K562 (cell line): ENCODE results near the gene POLE2. TPM values are rescaled to one million over a fixed set of nuclear protein-coding genes. Genes with fewer than 3 reads are reported as not detected.

Experiments
- CBFB ChIP-seq: sonication (generic); formaldehyde crosslinking; IDR thresholded peaks from 2 replicates; pipeline ENCODE4 v1.4.0; 2020; ENCODE audit warnings: mild to moderate bottlenecking, missing genetic modification reagents
- ETS2 ChIP-seq: IDR thresholded peaks from 2 replicates; pipeline ENCODE4 v1.6.1; 2016; ENCODE audit warnings: borderline replicate concordance, missing genetic modification characterization, mild to moderate bottlenecking, moderate library complexity, missing compliant biosample characterization; ENCODE audit not compliant: poor library complexity, severe bottlenecking
- KAT8 ChIP-seq: fragments of 450-650 bp; IDR thresholded peaks from 2 replicates; pipeline ENCODE4 v1.6.1; 2016; ENCODE audit warnings: low read depth, mild to moderate bottlenecking
- PML ChIP-seq: IDR thresholded peaks from 2 replicates; pipeline ENCODE4 v1.6.1; 2012; ENCODE audit warnings: low read length, inconsistent platforms
- POU5F1 ChIP-seq: fragments of 150-350 bp; IDR thresholded peaks from 2 replicates; pipeline ENCODE4 v1.6.1; 2014; ENCODE audit warnings: borderline replicate concordance, low read length, low read depth, mild to moderate bottlenecking; ENCODE audit not compliant: partially characterized antibody
- SMARCB1 ChIP-seq: IDR thresholded peaks from 2 replicates; pipeline ENCODE4 v1.6.1; 2011; ENCODE audit warnings: improper control_type of control experiment, low read depth; ENCODE audit not compliant: insufficient read length
- SREBF1 ChIP-seq: fragments of 150-350 bp; IDR thresholded peaks from 2 replicates; pipeline ENCODE4 v1.6.1; 2014; ENCODE audit warnings: antibody characterized with exemption, low read depth, low read length, borderline replicate concordance
- STAT5B ChIP-seq: fragments of 250-450 bp; sonication (Bioruptor Pico); IDR thresholded peaks from 2 replicates; pipeline ENCODE4 v1.8.0; 2021; ENCODE audit warnings: mild to moderate bottlenecking, inconsistent platforms
- ZFP36 ChIP-seq: fragments of 150-350 bp; IDR thresholded peaks from 2 replicates; pipeline ENCODE4 v1.6.1; 2018; ENCODE audit warnings: low read length, low read depth; ENCODE audit not compliant: partially characterized antibody
- ZNF282 ChIP-seq: sonication (generic); formaldehyde crosslinking; IDR thresholded peaks from 2 replicates; pipeline ENCODE4 v1.8.1; 2023; ENCODE audit warnings: missing genetic modification reagents
- polyA plus RNA-seq, 8 experiments: library from polyadenylated mRNA; depleted of rRNA in 4 of 8; stranded (reverse) in 5 of 8; unstranded in 3 of 8; fragments of >200 nt; fragmentation: Nextera tagmentation in 2 of 8; fragmentation: Illumina TruSeq in 1 of 8; extraction: Ambion mirVana in 2 of 8; extraction: Trizol in 1 of 8; gene quantifications; 2 replicates each; pipeline versions ENCODE4 v1.2.1 to v1.2.3, GENCODE V29; 2011 to 2014; ENCODE audit warnings: inconsistent platforms in 1 of 8, missing spikeins in 1 of 8
- total RNA-seq, 7 experiments: library from RNA; depleted of rRNA in 6 of 7; stranded (reverse); fragments of >200 nt in 6 of 7; fragmentation: Illumina TruSeq in 2 of 7; extraction: Trizol in 2 of 7; gene quantifications; 2 replicates each; pipeline versions ENCODE4 v1.2.1 to v1.2.3, GENCODE V29; 2011 to 2021; ENCODE audit warnings: low replicate concordance in 1 of 7
- TF ChIP-seq, protein P1 (sequence below), 2 experiments: IDR thresholded peaks; 2 replicates each; pipeline ENCODE4 v1.6.1; 2012; ENCODE audit warnings: improper control_type of control experiment in 2 of 2, low read depth in 2 of 2, low read length in 2 of 2, borderline replicate concordance in 1 of 2
- TF ChIP-seq, protein P2 (sequence below): fragments of 450-650 bp; formaldehyde crosslinking; IDR thresholded peaks from 2 replicates; pipeline ENCODE4 v1.4.0; 2020; ENCODE audit warnings: mild to moderate bottlenecking, moderate library complexity

POLE2 gene
- total and polyA plus RNA-seq, 9 of the 15 experiments (the other 6 are each of a cell fraction or from before 2014, with no cell fraction given) = 30.7 to 78.4 (median 55.4) TPM

DNA sequence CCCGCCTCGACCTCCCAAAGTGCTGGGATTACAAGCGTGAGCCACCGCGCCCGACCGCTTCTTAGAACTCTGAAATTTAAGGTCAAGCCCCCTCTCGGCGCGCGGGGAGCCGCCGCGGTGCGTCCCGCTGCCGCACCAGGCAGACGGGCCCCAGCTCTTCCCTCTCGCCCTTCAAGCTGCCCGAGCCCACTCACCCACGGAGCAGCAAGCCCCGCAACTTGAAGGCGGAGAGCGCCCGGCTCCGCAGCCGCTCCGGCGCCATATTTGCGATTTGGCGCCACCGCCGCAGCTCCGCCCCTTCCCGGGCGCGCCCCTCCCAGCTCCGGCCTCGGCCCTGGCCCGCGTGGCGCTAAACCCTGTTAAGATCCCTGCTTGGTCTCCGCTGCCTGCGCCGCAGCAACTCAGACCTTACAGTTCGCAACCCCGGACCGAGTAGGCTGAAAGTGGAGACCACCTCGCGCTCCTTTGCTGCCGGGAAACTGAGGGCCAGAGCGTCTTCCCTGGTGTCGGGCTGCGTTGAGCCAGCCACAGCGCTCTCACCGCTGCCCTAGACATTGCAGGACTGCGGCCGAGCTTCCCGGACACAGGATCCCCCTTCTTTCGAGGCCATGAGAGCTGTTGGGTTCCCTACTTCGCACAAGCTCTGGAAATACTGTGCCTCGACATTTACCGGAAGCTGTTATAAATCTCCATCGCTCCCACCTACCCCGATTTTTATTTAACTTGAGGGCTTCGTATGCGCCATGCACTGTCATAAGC, at the start of gene POLE2 (continued):
- TF ChIP-seq, protein P1, sequence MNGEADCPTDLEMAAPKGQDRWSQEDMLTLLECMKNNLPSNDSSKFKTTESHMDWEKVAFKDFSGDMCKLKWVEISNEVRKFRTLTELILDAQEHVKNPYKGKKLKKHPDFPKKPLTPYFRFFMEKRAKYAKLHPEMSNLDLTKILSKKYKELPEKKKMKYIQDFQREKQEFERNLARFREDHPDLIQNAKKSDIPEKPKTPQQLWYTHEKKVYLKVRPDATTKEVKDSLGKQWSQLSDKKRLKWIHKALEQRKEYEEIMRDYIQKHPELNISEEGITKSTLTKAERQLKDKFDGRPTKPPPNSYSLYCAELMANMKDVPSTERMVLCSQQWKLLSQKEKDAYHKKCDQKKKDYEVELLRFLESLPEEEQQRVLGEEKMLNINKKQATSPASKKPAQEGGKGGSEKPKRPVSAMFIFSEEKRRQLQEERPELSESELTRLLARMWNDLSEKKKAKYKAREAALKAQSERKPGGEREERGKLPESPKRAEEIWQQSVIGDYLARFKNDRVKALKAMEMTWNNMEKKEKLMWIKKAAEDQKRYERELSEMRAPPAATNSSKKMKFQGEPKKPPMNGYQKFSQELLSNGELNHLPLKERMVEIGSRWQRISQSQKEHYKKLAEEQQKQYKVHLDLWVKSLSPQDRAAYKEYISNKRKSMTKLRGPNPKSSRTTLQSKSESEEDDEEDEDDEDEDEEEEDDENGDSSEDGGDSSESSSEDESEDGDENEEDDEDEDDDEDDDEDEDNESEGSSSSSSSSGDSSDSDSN (IDR thresholded peaks at IDR 0.05; ENCODE audit: borderline replicate concordance in 1 of 2, low read depth in 2 of 2, low read length in 2 of 2) = 0 out of 4 replicates have a peak, but pooled peaks of 1 of the 2 experiments have one; percentile 59
- TF ChIP-seq ETS2 (tag) (no peak), ZFP36 (no peak), KAT8 (no peak), STAT5B (CRISPR knock-in tag) (no peak), SREBF1 (no peak), CBFB (CRISPR knock-in tag) (no peak), ZNF282 (CRISPR knock-in tag) (no peak), POU5F1 (no peak), PML (no peak), SMARCB1 (no peak)
- TF ChIP-seq, protein P2, sequence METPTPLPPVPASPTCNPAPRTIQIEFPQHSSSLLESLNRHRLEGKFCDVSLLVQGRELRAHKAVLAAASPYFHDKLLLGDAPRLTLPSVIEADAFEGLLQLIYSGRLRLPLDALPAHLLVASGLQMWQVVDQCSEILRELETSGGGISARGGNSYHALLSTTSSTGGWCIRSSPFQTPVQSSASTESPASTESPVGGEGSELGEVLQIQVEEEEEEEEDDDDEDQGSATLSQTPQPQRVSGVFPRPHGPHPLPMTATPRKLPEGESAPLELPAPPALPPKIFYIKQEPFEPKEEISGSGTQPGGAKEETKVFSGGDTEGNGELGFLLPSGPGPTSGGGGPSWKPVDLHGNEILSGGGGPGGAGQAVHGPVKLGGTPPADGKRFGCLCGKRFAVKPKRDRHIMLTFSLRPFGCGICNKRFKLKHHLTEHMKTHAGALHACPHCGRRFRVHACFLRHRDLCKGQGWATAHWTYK (CRISPR knock-in tag) = peak; percentile 55; the same call in 1 of the 2 replicates
